ENCODE measurements around the gene C12orf75. TPM values are rescaled to one million over a fixed set of nuclear protein-coding genes. Genes with fewer than 3 reads are reported as not detected.
A peak's percentile ranks its signal among the peaks of the same experiment; 100 is the strongest.
"Not testable (repeated sequence)": the region's sequence is repeated elsewhere in the genome, so short reads cannot be mapped to it uniquely, and the experiment has no call there.

Gene C12orf75
- total RNA-seq, 1 experiment from 2014 or later, result 669 TPM

DNA sequence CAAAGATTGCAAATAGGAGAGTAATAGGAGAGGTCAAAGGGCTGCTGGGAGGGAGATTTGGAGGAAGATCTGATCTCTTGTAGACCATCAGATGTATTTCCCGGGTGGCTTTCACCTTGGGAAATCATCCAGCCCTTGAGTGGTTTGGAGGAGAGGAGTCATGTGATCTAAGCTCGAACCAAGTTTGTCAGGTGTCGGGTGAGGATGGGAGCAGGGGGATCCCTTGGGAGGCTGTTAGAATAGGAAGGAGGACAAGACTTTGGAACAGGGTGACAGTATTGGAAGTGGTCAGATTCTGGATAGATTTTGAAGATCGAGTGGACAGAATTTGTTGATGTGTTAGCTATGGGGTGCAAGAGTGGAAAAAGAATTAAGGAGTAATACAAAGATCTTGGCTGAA is 46.6 kb downstream of the C12orf75 start:
- no peak for DNase-seq (ENCODE audit: low read depth)

DNA sequence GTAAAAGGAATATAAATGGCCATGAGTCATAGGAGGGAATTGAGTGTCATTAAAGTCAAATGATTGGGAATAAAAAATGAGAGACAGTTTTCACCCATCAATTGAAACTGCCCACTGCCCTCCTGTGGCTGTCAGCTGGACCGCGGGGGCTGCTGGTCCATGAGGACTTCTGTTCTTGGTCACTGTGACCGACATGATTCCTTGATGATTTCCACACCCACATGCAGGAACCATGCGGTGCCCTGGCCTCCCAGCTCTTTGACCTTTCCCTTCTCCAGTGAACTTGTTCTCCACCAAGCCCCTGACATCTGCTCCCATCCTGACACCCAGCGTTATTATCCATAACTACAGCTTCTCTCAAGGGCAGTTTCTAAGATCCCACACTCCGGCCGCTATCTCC is 48.4 kb downstream of the C12orf75 start:
- DNase-seq (ENCODE audit: low read depth), result peak; percentile 42

- DNase-seq (ENCODE audit: low read depth), result peak; percentile 59
Observed at GRCh38 chr12:105382771-105383622, 52.5 kb downstream of the C12orf75 start.

- DNase-seq (ENCODE audit: low read depth), result no peak
Observed at GRCh38 chr12:105384220-105384619, 53.7 kb downstream of the C12orf75 start.

DNA sequence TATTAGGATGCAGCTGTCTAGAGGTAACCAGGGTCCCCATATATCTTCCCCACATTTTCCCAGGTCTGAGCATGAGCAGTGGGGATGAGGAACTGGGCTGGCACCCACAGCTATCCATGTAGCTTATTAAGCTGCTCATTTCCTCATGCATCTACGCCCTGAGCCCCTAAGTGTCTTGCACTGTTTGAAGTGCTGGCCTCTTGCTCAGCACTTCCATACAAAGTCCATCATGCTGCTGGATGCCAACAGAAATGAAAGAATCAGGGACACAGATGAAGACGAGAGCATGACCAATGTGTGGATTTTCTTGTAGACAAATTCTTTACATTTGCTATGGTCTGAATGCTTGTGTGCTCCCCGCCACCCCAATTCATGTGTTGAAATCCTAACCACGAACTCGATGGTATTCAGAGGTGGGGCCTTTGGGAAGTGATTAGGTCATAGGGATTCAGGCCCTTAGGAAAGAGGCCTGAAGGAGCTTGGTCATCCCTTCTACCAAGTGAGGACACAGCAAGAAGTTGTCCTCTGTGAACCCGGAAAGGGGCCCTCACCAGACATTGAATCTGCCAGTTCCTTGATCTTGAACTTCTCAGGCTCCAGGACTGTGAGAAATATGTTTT is 54.5 kb downstream of the C12orf75 start:
- DNase-seq (ENCODE audit: low read depth), result peak; percentile 23

DNA sequence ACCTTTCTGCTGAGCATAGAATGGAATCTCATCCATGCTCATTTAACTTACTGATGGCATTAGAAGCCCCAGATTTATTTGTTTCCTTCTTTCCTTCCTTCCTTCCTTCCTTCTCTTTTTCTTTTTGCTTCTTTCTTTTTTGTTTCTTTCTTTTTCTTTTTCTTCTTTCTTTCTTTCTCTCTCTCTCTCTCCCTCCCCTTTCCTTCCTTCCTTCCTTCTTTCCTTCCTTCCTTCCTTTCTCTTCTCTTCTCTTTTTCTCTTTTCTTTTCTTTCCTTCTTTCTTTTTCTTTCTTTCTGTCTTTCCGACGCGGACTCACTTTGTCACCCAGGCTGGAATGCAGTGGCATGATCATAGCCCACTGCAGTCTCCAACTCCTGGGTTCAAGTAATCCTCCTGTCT is 55.9 kb downstream of the C12orf75 start:
- no peak for DNase-seq (ENCODE audit: low read depth)

DNA sequence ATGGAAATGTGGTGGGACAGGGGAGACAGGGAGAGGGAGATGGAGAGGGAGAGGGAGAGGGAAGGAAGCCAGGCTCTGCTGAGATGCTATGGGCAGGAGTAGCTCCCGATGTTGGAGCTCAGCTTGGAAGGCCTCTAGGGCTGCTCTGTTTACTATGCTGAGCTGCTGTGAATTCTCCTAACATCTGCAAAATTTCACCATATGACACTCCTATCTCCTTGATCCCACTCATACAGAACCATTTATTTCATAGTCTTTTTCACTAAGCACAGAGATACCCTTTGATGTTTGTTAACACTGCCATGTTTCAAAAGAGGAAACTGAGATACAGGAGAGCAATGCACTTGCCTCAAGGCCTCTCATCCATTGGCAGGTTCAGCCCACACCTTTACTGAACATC is 60.7 kb downstream of the C12orf75 start:
- no peak for DNase-seq (ENCODE audit: low read depth)

DNA sequence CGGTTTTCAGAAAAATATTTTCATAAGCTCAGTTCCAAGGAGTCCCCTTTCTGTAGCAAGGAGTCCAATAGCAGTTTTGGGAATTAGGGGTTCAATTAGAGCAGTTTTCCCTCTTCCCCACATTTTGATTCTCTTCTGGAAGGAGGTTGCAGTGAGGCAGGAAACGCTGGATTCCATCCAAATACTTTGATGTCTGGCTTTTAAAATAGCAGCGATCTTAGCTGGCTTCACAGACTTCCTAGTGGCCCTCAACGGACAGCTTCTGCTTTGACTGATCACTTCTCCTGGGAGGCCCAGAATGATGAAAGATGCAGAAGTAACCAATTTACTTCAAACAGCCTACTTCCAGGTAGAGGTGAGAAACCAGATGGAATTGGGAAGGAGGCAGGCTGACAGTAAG is 63.1 kb downstream of the C12orf75 start:
- peak; percentile 44 for DNase-seq (ENCODE audit: low read depth)

DNA sequence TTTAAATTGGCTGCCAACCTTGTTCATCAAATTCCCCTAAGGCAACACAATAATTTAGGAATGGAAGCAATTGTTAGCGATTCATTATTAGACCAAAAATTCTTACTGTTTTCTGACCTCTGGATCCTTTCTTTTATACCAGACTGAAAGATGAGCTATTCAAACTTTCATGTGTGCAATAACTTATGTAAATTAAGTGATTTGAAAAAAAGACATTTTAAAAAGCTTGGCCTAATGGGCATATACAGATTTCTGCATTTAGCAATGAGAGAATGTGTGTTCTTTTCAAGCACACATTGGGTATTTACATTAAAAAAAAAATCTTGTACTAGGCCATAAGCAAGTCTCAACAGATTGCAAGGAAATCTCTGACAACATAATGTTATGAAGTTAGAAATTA is 65.5 kb downstream of the C12orf75 start:
- no peak for DNase-seq (ENCODE audit: low read depth)

GRCh38 chr12:105396983-105397382 is 66.5 kb downstream of the C12orf75 start:
- DNase-seq (ENCODE audit: low read depth), result no peak

DNA sequence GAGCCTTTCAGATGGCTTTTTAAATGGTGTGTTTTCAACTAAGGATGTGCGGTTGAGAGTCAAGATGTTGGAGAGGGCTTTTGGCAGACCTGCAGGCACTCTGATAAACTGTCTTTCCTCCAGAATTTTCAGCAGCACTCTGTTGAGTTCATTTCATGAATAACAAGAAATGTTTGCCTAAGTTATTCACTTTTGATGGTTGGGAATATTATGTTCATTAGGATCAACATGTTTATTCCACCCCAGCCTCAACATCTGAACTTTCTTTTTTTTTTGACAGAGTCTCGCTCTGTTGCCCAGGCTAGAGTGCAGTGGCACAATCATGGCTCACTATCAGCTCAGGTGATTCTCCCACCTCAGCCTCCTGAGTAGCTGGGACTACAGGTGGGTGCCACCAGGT is 68.4 kb downstream of the C12orf75 start:
- DNase-seq (ENCODE audit: low read depth), result no peak

GRCh38 chr12:105399428-105400081 is 69.1 kb downstream of the C12orf75 start:
- DNase-seq (ENCODE audit: low read depth), result no peak

DNA sequence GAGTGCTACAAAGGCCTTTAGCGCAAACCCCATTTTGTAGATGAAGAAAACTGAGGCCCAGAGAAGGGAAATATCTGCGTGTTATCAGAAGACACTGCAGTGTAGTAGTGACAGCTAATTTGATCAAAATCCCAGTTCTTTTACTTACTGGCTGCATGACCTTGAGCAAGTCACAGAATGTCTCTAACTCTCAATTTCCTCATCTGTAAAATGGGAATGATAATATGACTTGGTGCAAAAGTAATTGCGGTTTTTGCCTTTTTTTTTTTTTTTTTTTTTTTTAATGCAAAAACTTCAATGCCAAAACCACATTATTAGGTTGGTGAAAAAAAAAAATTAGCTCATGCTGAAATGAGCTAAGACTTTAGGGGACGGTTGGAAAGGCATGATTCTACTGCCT is 69.7 kb downstream of the C12orf75 start:
- DNase-seq (ENCODE audit: low read depth), result no peak

DNA sequence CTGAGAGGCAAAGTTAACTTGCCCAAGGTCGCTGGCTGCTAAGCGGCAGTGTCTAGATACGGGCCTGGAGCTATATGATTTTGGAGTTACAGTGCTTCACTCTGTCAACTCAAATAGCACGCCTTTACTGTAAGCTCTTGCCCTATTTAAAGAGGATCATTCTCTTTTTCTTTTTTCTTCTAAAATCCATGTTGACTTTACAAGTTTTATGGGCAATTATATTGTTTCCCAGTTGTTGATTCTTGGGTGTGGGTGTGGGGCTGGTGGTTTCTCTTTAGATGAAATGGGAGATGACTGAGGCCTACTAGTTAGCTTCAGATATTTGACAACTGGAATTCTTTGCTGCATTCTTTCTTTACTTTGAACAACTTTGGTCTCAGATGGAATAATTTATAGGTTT is 70.7 kb downstream of the C12orf75 start:
- DNase-seq (ENCODE audit: low read depth), result no peak

GRCh38 chr12:105402366-105402765 is 71.9 kb downstream of the C12orf75 start:
- no peak for DNase-seq (ENCODE audit: low read depth)

GRCh38 chr12:105403095-105403494 is 72.6 kb downstream of the C12orf75 start:
- DNase-seq (ENCODE audit: low read depth), result no peak

DNA sequence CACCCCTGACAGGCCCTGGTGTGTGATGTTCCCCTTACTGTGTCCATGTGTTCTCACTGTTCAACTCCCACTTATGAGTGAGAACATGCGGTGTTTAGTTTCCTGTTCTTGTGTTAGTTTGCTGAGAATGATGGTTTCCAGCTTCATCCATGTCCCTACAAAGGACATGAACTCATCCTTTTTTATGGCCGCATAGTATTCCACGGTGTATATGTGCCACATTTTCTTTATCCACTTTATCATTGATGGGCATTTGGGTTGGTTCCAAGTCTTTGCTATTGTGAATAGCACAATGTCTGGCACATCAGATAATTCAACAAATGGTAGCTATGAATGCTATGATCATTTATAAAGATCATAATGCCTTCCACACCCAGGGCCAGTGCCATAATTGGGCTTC is 73.6 kb downstream of the C12orf75 start:
- DNase-seq (ENCODE audit: low read depth), result not testable (repeated sequence)

- DNase-seq (ENCODE audit: low read depth), result no peak
Observed at GRCh38 chr12:105406497-105406896, 76.0 kb downstream of the C12orf75 start.

GRCh38 chr12:105409279-105409678 is 78.8 kb downstream of the C12orf75 start:
- DNase-seq (ENCODE audit: low read depth), result no peak

- peak; percentile 38 for DNase-seq (ENCODE audit: low read depth)
Observed at GRCh38 chr12:105409801-105410471, 79.4 kb downstream of the C12orf75 start.

DNA sequence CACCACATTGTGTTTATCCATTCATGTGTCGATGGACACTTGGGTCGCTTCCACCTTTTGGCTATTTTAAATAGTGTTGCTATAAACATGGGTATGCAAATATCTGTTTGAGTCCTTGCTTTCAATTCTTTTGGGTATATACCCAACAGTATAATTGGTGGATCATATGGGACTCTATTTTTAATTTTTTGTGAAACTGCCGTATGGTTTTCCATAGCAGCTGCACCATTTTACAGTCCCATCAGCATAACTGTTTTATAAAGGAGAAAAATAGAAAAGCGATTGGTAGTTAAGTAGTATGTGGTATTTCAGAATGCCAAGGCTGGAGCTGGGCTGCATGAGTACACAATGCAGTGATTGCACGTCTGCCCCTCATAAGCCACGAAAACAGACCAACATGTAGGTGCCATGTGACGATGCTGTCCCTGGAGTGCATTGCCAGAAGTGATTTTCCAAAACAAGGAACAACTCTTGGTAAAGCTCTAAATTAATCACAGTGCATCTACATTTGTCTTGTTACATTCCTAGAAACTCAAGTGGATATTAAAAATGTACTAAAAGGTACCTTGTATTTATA is 83.5 kb downstream of the C12orf75 start:
- DNase-seq (ENCODE audit: low read depth), result no peak

DNA sequence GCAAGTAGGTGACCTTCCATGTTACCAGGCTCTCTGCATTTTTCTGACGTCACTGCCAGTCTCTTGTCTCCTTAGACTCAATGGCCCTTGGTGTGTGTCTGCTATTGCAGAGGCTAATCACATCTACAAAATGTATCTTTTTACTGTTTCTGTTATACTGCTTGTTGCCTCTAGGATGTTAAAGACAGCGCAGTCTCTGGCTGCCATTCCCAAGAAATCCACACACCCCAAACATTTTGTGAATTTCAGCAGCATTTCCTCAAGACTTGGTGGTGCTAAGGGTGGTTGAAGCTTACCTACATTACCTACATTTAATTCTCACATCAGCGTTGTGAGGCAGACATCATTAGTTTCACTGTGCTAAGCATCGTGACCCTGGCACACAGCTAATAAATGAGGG is 87.2 kb downstream of the C12orf75 start:
- DNase-seq (ENCODE audit: low read depth), result no peak

Data from M059J (cell line).